Testis (tissue), 2 donors: ENCODE results near the gene KLF13.

Experiments used
- POLR2A ChIP-seq: fragments of 450-650 bp; IDR thresholded peaks from one replicate; pipeline ENCODE4 v1.6.1; 2017; ENCODE audit warnings: antibody characterized with exemption, mild to moderate bottlenecking, moderate library complexity
- TF ChIP-seq, protein P1 (sequence below), 3 experiments: fragments of 450-650 bp in 2 of 3; fragments of 200-600 bp in 1 of 3; sonication (generic) in 1 of 3; IDR thresholded peaks; one replicate each; pipeline ENCODE4 v1.5.1; 2016 to 2019; ENCODE audit warnings: antibody characterized with exemption in 3 of 3, mild to moderate bottlenecking in 2 of 3, moderate library complexity in 1 of 3

DNA sequence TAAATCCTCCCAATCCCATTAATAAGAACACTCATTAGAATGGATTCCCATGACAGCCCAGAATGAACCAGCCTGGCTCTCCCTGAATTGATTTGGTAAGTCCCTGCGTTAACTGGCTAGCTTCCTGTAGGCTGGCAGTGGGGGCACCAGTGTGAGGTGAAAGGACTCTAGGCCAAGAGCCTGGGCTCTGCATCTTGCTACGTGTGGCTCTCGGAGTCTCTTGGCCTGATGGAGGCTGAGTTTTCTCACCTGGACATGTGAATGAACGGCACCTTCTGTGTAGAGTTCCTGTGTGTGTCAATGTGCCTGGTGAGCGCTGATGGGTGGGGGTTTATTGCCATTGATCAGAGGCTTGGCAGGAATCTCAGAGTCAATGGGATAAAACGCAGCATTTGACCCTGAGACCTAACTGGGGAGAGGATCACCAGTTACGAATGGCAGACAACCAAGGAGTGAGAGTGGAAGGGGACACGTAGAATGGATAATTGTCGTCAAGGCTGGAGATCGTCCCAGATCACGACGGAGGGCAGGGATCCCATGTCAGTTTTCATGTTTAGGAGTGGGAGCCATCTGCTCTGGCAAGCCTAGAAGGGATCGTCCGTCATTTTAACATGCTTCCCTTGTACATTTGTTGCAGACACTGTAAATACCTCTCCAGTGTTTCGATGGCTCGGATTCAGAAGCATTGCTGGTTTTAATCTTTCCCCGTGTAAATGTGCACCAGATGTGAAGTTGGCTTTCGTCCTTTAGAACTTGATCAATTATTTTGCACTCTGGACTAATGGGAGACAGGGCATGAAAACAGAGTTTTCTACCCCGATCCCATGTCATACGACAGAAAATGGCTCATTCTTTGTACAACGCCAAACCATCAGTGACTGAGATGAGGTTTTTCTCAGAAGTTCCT, 9.0 kb upstream of the KLF13 start:
- TF ChIP-seq, protein P1, sequence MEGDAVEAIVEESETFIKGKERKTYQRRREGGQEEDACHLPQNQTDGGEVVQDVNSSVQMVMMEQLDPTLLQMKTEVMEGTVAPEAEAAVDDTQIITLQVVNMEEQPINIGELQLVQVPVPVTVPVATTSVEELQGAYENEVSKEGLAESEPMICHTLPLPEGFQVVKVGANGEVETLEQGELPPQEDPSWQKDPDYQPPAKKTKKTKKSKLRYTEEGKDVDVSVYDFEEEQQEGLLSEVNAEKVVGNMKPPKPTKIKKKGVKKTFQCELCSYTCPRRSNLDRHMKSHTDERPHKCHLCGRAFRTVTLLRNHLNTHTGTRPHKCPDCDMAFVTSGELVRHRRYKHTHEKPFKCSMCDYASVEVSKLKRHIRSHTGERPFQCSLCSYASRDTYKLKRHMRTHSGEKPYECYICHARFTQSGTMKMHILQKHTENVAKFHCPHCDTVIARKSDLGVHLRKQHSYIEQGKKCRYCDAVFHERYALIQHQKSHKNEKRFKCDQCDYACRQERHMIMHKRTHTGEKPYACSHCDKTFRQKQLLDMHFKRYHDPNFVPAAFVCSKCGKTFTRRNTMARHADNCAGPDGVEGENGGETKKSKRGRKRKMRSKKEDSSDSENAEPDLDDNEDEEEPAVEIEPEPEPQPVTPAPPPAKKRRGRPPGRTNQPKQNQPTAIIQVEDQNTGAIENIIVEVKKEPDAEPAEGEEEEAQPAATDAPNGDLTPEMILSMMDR (IDR thresholded peaks at IDR 0.05): no peak
- no peak for TF ChIP-seq POLR2A
